Panc1 (cell line): Measurements from ENCODE around the gene MTHFD1L. TPM values are rescaled to one million over a fixed set of nuclear protein-coding genes. Genes with fewer than 3 reads are reported as not detected.

Experiments
- ATAC-seq: fragments of 200-7000 bp; cut with Tn5 transposase; 2 replicates; pipeline ENCODE4 v1.9.1; 2020; ENCODE audit warnings: mild to moderate bottlenecking, moderate library complexity
- BruUV-seq: library from RNA; stranded (reverse); fragments of 400-500 nt; replicated peaks from 2 replicates; lab custom pipeline; 2021; lab: Mats Ljungman, UMichigan
- CTCF ChIA-PET: fragments of 300-600 bp; sonication (Branson Sonifier 250); formaldehyde crosslinking; loops from one replicate; lab custom pipeline; 2022; ENCODE audit warnings: antibody characterized with exemption; lab: Charles Lee
- POLR2A ChIA-PET: fragments of 300-600 bp; sonication (Branson Sonifier 250); formaldehyde crosslinking; loops from one replicate; lab custom pipeline; 2022; ENCODE audit warnings: antibody characterized with exemption; lab: Charles Lee
- DNase-seq: peaks from one replicate; pipeline ENCODE4 v3.0.0-alpha.2; 2010; ENCODE audit warnings: low read depth, low spot score
- H3K27ac ChIP-seq: 2 replicates; pipeline ENCODE4 v1.5.1; 2011; ENCODE audit warnings: mild to moderate bottlenecking, low read length, inconsistent platforms
- H3K27me3 ChIP-seq: fragments of 200-500 bp; sonication (Bioruptor generic); 2 replicates; pipeline ENCODE4 v1.6.0; 2014; ENCODE audit warnings: low read length, inconsistent platforms; ENCODE audit not compliant: control insufficient read depth, insufficient read depth
- H3K36me3 ChIP-seq: fragments of 200-500 bp; sonication (Bioruptor generic); 2 replicates; pipeline ENCODE4 v1.5.1; 2014; ENCODE audit warnings: inconsistent platforms, mild to moderate bottlenecking, low read length, moderate library complexity; ENCODE audit not compliant: control insufficient read depth, insufficient read depth
- H3K4me1 ChIP-seq: 2 replicates; pipeline ENCODE4 v1.5.1; 2011; ENCODE audit warnings: inconsistent platforms, mild to moderate bottlenecking, low read length, moderate library complexity; ENCODE audit not compliant: control insufficient read depth, insufficient read depth
- H3K4me3 ChIP-seq, 2 experiments: 2 replicates each; pipeline ENCODE4 v1.5.1; 2011 to 2012; ENCODE audit warnings: low read depth in 2 of 2, low read length in 2 of 2, mild to moderate bottlenecking in 2 of 2, inconsistent platforms in 1 of 2, moderate library complexity in 1 of 2
- H3K9me3 ChIP-seq: fragments of 200-500 bp; sonication (Bioruptor generic); 2 replicates; pipeline ENCODE4 v1.5.1; 2014; ENCODE audit warnings: low read depth, mild to moderate bottlenecking, inconsistent platforms, low read length, moderate library complexity; ENCODE audit not compliant: control insufficient read depth, insufficient read depth
- CTCF ChIP-seq: fragments of 450-650 bp; IDR thresholded peaks from 2 replicates; pipeline ENCODE4 v1.5.1; 2017; ENCODE audit warnings: mild to moderate bottlenecking
- POLR2AphosphoS5 ChIP-seq: IDR thresholded peaks from 2 replicates; pipeline ENCODE4 v1.6.1; 2012; ENCODE audit warnings: mild to moderate bottlenecking, low read depth, low read length, moderate library complexity
- REST ChIP-seq, 2 experiments: IDR thresholded peaks; 2 replicates each; pipeline ENCODE4 v1.6.1; 2011 to 2012; ENCODE audit warnings: low read depth in 2 of 2, control low read depth in 1 of 2, low read length in 1 of 2, mild to moderate bottlenecking in 1 of 2, moderate library complexity in 1 of 2; ENCODE audit not compliant: insufficient read depth in 1 of 2
- SIN3A ChIP-seq: IDR thresholded peaks from 2 replicates; pipeline ENCODE4 v1.6.1; 2012; ENCODE audit warnings: low read depth, mild to moderate bottlenecking, low read length, moderate library complexity, borderline replicate concordance; ENCODE audit not compliant: insufficient read depth
- TCF7L2 ChIP-seq: IDR thresholded peaks from 2 replicates; pipeline ENCODE4 v1.6.1; 2011; ENCODE audit warnings: mild to moderate bottlenecking, low read depth, low read length, inconsistent platforms
- in situ Hi-C: cut with HindIII; loops from 2 replicates; pipeline ENCODE4 v1.10.0; 2016; ENCODE audit warnings: low sequenced_read_pairs, low pct_unique_long_range_greater_than_20kb
- intact Hi-C: fragments of 100-400 bp; cut with micrococcal nuclease; formaldehyde crosslinking; loops from one replicate; pipeline ENCODE4 v1.10.0; 2022; ENCODE audit not compliant: unreplicated experiment
- total RNA-seq: library from RNA; stranded (reverse); gene quantifications from one replicate; pipeline ENCODE4 v1.2.1, GENCODE V29; 2021; ENCODE audit not compliant: unreplicated experiment

The MTHFD1L gene
- total RNA-seq, 1 experiment from 2014 or later, result 76.2 TPM

GRCh38 chr6:150906641-150907326, 41.3 kb downstream of the MTHFD1L start:
- H3K27ac ChIP-seq, result no peak overlapping the region
- no peak for DNase-seq
- H3K36me3 ChIP-seq, result peaks cover 3% of the 10 kb centered on the region
- H3K4me3 ChIP-seq, result no peak overlapping the region
- no peaks in the 10 kb centered on the region for H3K9me3 ChIP-seq
- no TSS peak for BruUV-seq
- intact Hi-C loops (no loop called here), in situ Hi-C loops (no loop called here)
- no peak for ATAC-seq
- TF ChIP-seq POLR2AphosphoS5 (no peak), SIN3A (no peak), CTCF (no peak), REST (IDR thresholded peaks at IDR 0.05; ENCODE audit: insufficient read depth in 1 of 2, low read depth in 2 of 2, low read length in 1 of 2) (no peak), TCF7L2 (no peak)
- ChIA-PET CTCF (no interaction called here), POLR2A (interaction anchor here (0.6 kb wide), 1 partner anchor 521 kb away, joined by 4 read pairs; no protein-coding TSS in a partner anchor)
- H3K27me3 ChIP-seq, result no peaks in the 10 kb centered on the region
- H3K4me1 ChIP-seq, result no peaks in the 10 kb centered on the region

- intact Hi-C loops, result no loop called here
- in situ Hi-C loops, result no loop called here
- no peak for ATAC-seq
- ChIA-PET POLR2A (interaction anchor here (0.6 kb wide), 1 partner anchor 520 kb away, joined by 4 read pairs; no protein-coding TSS in a partner anchor), CTCF (no interaction called here)
- Histone ChIP-seq H3K4me1 (no peaks in the 10 kb centered on the region), H3K27me3 (no peaks in the 10 kb centered on the region), H3K27ac (no peak overlapping the region), H3K4me3 (no peak overlapping the region), H3K9me3 (no peaks in the 10 kb centered on the region), H3K36me3 (peaks cover 7% of the 10 kb centered on the region)
- BruUV-seq, result no TSS peak
- no peak for DNase-seq
- TF ChIP-seq TCF7L2 (no peak), CTCF (no peak), POLR2AphosphoS5 (no peak), SIN3A (no peak), REST (IDR thresholded peaks at IDR 0.05; ENCODE audit: insufficient read depth in 1 of 2, low read depth in 2 of 2, low read length in 1 of 2) (no peak)
Observed at GRCh38 chr6:150907383-150907782, 41.9 kb downstream of the MTHFD1L start.
